Measurements from ENCODE around the gene MYO5C.
"Not testable (repeated sequence)": the region's sequence is repeated elsewhere in the genome, so short reads cannot be mapped to it uniquely, and the experiment has no call there.

MYO5C gene

GRCh38 chr15:52206446-52206845 lies 89.2 kb downstream of the MYO5C start:
- no peak for DNase-seq

DNA sequence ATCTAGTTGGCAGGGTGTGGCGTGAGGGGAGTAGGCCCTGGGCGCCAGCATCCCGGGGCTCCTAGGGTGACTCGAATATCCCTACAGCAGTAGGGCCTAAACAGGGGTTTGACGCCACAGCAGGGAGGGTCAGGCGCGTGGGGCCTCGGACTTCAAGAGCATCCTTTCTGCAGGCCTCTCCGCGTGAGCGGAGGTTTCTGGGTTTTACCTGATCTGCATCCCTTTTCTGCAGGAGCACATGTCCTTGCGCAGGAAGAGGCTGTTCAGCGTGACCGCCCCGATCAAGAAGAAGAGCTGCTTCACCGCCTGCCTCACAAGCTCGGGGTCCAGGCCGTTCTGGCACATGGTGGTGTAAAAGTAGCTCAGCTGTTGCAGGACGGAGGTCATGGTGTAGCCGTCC lies 90.9 kb downstream of the MYO5C start:
- DNase-seq, result no peak

GRCh38 chr15:52200831-52201365 lies 94.7 kb downstream of the MYO5C start:
- no peak for DNase-seq

DNA sequence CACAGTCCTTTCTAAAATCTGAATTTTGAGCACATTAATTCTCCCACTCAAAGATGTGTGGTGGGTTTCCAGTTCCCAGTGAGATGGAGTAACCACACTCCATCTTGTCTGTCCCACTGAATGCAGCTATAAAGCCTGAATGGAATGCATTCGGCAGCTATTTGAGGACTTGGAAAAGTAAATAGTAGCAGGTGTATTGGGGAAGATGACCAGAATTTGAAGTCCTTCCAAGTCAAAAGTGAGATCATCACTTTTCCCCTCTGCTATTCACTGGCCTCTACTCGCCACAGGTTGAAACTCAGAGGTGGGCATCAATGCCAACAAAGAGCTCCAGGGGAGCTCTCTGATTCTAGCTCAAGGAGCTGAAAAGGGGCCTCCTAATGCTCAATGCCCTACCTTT lies 96.3 kb downstream of the MYO5C start:
- no peak for DNase-seq

DNA sequence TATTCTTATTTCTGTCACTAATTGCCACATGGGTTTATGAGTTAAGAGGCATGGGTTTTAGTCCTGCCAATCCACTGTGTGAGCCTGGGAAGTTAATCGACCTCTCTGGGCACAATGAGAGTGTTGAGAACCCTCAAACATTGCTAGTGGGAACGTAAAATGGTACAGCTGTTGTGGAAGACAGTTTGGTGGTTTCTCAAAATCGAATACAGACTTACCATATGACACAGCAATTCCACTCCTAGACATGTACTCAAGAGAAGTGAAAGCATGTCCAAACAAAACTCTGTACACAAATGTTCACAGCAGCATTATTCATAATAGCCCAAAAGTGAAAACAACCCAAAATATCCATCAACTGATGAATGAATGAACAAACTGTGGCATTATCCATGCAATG lies 98.7 kb downstream of the MYO5C start:
- DNase-seq, result no peak

- peak; percentile 35 for DNase-seq
Measured at GRCh38 chr15:52193791-52194190, 101.8 kb downstream of the MYO5C start.

GRCh38 chr15:52193321-52193720 lies 102.3 kb downstream of the MYO5C start:
- no peak for DNase-seq

- no peak for DNase-seq
Measured at GRCh38 chr15:52191207-52191606, 104.4 kb downstream of the MYO5C start, which contains the start of gene GNB5. Gene GNB5, minus strand, starts transcription at chr15:52191392. Its CDS starts 6,716 bp downstream, at chr15:52184676.

- DNase-seq, result no peak
Measured at GRCh38 chr15:52186651-52187486, 108.7 kb downstream of the MYO5C start.

- no peak for DNase-seq
Measured at GRCh38 chr15:52185151-52185561, 110.4 kb downstream of the MYO5C start.

- DNase-seq, result no peak
Measured at GRCh38 chr15:52184721-52185120, 110.9 kb downstream of the MYO5C start.

- DNase-seq, result peak; percentile 34
Measured at GRCh38 chr15:52183562-52184173, 111.9 kb downstream of the MYO5C start.

DNA sequence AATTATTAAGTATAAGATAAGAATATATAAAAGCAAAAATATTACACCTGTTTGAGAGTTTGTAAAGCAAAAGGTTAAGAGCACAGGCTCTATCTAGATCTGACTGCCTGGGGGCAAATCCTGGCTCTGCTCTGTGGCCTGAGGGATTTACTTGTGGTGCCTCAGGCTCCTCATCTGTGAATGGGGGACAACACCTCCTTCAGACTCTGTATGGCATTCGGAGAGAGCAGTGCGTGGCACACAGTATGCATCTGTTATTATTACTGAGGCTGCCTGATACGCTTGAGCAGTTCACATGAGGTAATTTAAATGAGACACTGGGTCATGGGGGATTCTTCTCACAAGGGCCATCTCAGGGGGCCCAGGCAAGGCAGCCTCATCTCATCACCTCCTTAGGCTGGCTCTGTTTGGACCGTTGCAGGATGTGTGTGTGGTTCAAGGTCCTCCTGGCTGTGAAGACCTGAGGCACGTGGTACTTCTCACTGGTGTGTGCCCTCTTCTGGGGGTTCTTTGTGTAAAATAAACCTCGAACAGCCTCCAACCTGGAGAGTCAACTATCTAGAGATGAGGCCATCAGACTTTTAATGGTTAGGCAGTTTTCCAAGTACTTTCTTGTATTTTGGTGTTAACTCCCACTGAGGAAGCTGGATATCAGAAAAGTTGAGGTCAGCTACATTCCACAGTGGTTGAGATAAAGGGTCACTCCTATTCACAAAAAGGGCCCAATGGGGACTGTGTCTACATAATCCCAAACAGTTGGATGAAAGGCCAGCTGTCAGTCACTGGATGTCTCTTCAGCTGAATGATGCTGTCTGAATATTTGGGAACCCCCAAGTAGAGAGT lies 113.4 kb downstream of the MYO5C start:
- DNase-seq, result no peak

- no peak for DNase-seq
Measured at GRCh38 chr15:52180851-52181450, 114.7 kb downstream of the MYO5C start.

- DNase-seq, result no peak
Measured at GRCh38 chr15:52180196-52180835, 115.3 kb downstream of the MYO5C start.

GRCh38 chr15:52179278-52180195 lies 116.1 kb downstream of the MYO5C start:
- DNase-seq, result peak; percentile 82

DNA sequence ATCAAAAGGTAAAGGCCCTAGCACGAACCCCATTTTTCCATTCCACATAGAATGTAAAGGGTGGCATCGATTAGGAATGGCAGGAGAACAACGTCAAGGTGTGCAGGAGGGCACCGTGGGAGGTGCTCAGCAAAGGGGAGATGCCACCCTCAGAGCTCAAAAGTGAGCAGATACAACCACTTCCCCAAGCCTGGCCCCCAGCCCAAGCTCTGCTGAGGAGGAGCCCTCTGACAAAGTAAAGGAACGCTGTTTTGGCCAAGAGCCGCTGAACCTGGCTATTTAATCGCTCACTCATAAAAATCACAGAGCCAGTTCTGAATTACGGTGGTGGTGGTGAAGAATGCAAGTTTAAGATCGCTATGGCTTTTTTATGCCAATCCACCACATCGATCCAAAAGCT lies 116.8 kb downstream of the MYO5C start:
- no peak for DNase-seq

DNA sequence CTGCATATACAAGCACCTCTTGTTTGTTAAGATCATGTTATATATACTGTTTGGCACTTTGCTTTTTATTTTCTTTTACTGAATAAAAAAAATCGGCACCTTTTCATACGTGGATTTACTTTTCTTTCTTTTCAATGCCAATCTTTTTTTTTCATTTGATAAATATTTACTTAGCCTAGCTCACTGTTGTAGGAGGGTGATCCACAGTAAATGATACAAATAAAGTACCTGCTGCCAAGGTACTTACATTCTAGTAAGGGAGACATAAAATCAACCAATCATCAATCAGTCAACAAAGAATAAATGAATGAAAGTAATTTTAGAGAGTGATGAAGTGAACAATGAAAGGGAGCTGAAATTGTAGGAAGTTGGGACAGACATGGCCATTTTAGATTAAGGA lies 122.7 kb downstream of the MYO5C start:
- DNase-seq, result no peak

DNA sequence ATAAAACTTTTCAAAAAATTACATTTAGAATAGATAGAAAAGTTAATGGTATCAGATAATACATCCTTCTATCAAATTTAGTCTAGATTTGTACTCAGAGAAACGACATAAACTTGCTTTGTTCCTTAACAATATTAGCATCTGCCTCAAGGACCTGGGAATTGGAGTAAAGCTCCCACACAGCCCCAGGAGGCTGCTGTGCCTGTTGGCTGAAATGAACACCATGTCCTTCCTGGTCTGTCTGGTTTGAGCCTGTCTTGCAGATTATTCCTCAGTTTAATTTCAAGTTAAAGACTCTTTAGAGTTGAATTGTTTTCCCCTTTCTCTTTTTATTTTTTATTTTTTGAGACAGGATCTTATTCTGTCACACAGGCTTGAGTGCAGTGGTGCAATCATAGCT lies 123.8 kb downstream of the MYO5C start:
- DNase-seq, result no peak

DNA sequence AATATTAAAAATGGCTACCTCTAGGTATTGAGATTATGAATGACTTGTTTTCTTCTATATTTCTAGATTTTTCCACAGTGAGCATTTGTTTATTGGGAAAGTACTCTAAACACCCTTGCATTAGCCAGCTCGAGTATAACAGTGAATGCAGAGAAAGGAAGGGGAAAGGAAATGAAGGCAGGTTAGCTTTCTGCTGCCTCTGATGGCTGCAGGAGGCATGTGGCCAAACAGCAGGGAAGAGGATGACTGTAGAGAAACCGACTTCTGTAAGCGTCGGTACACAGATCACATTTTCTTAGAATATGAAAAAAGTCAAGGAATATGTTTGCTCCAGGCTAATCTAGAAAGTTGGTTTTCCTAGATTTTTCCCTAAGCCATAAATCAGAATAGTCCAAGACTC lies 124.2 kb downstream of the MYO5C start:
- DNase-seq, result no peak

DNA sequence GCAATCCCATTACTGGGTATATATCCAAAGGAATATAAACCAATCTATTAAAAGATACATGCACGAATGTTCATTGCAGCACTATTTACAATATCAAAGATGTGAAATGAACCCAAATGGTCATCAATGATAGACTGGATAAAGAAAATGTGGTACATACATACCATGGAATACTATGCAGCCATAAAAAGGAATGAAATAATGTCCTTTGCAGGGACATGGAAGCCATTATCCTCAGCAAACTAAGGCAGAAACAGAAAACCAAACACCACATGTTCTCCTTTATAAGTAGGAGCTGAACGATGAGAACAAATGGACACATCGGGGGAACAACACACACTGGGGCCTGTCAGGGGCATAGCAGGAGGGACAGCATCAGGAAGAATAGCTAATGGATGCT lies 125.4 kb downstream of the MYO5C start:
- DNase-seq, result not testable (repeated sequence)
